GM21619 (cell line): ENCODE data around the gene KCTD5.

ENCODE experiments used
- ATAC-seq: cut with Tn5 transposase; IDR thresholded peaks from one replicate; pipeline ENCODE4 v1.9.1; 2021; ENCODE audit not compliant: unreplicated experiment

KCTD5 gene

GRCh38 chr16:2748757-2749455, 66.6 kb downstream of the KCTD5 start:
- no peak for ATAC-seq

DNA sequence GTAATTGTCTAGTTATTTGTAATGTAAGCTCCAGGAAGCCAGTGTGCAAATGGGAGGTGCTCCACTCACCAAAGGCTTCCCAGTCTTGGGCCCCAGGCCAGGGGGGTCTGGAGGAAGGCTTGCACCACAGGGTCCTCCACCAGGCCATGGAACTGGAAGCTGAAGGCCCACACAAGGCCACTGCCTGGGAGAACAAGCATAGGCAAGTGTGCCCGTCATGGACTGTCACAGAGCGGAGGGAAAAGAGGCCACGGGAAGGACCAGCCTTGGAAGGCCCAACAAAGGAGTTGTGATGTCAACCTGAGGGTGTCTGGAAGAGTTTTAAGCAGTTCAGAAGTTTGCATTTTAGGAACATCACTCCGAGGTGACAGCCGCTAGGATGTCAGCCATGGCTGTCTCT, 67.2 kb downstream of the KCTD5 start:
- no peak for ATAC-seq

DNA sequence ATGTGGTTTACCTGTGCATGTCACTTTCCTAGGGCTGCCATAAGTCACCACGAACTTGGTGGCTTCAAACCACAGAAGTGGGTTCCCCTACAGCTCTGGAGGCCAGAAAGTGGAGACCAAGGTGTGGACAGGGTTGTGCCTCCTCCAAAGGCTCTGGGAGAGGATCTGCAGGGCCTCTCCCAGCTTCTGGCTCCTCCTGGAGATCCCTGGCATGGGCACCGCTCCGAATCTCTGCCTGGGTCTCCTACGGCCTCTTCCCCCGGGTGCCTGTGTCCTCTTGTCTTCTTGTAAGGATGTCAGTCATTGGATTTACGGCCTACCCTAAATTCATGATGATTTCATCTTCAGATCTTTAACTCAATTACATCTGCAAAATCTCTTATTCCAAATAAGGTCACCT, 67.6 kb downstream of the KCTD5 start:
- no peak for ATAC-seq

- ATAC-seq, result peak; percentile 32
These were observed 69.3 kb downstream of the KCTD5 start for GRCh38 chr16:2751577-2752034.

- peak; percentile 81 for ATAC-seq
These were observed 69.9 kb downstream of the KCTD5 start, which contains the start of gene SRRM2 for GRCh38 chr16:2752035-2752849. TSS of gene SRRM2 (plus strand) at chr16:2752638. CDS start at chr16:2756365, 3,727 bp downstream.

DNA sequence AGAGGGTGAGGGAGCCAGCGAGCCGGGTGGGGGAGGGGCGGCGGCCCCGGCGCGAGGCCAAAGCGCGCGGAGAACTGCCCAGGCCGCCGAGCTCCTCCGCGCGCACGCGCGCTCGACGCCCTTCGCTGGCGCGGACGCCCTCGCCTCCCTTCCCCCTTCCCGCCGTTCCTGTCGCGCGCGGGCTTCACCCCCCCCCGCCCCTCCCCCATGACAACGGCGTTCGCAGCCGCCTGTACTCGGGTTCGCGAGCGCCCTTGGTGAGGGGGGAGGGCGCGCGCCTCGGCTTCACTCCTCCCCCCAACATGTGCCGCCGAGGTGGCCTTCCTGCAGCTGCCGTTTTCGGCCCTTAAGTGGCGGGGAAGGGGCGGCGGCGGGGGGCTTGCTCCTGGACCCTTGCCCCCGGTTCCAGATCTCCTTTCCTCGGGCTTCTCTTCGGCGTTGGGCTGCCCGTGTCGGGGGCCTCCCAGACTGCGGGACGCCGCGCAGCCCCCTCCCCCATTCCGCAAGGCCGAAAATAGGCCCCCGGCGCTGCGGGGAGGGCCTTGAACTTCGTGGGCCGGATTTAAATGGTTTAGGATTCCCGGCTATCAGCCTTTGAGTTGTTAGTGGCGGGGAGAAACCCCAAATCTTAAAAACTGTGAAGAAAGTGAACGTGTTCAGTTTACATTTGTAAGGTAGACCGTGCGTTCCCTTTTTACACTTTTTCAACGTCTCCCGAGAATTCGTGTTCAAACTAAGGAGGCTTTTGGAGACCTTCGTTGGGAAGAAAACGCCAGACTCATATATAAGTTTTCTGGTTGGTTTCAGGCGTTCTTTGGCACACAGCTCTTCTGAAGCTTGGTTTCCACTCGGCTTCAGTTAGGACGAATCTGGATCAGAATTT, 70.8 kb downstream of the KCTD5 start:
- peak; percentile 18 for ATAC-seq

GRCh38 chr16:2753733-2754020, 71.4 kb downstream of the KCTD5 start:
- no peak for ATAC-seq

DNA sequence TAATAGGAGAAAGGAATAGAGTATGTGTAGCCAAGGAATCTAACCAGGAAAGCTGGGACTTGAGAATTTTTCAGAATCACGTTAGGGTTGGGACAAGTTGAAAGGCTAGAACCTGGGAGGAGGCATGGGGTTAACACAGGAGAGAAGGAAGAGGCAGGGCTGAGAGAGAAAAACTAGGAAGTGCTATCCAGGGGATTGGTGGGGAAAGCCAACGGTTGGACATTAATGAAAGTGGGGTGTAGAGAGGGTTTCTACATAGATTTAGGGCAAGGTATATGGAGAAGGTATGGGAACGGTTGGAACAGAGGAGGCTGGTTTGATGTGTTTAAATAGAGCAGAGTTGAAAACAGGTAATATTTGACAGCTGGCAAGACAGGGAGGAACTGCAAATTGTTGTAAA, 72.8 kb downstream of the KCTD5 start:
- no peak for ATAC-seq

GRCh38 chr16:2756288-2757015, 74.1 kb downstream of the KCTD5 start:
- no peak for ATAC-seq

DNA sequence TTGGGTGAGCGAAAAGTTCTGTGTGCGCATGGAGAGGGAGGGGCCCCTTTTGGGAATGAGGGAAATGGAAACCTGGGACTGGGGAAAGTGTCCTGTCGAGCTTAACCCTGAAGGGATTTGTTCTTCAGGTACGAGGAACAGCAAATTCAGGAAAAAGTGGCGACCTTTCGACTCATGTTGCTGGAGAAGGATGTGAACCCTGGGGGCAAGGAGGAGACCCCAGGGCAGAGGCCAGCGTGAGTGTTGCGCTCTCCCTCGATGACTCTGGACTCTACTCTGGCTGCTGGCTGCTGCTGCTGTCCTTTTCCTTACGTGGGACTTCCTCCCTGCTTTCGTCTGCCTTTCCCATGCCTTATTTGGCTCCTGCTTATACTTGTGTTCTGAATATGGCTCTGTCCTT, 75.0 kb downstream of the KCTD5 start:
- no peak for ATAC-seq
